ENCODE results near the gene CDCA4.
A peak's percentile ranks its signal among the peaks of the same experiment; 100 is the strongest.

CDCA4 gene

GRCh38 chr14:104969741-104970230 lies 51.1 kb downstream of the CDCA4 start:
- Histone ChIP-seq H3K4me3 (ENCODE audit: low read depth in 1 of 2, low read length in 2 of 2) (peak overlapping the region in 1 of 2 donors; percentile 73), H3K27ac (ENCODE audit: low read length) (peak overlapping the region; percentile 51)

DNA sequence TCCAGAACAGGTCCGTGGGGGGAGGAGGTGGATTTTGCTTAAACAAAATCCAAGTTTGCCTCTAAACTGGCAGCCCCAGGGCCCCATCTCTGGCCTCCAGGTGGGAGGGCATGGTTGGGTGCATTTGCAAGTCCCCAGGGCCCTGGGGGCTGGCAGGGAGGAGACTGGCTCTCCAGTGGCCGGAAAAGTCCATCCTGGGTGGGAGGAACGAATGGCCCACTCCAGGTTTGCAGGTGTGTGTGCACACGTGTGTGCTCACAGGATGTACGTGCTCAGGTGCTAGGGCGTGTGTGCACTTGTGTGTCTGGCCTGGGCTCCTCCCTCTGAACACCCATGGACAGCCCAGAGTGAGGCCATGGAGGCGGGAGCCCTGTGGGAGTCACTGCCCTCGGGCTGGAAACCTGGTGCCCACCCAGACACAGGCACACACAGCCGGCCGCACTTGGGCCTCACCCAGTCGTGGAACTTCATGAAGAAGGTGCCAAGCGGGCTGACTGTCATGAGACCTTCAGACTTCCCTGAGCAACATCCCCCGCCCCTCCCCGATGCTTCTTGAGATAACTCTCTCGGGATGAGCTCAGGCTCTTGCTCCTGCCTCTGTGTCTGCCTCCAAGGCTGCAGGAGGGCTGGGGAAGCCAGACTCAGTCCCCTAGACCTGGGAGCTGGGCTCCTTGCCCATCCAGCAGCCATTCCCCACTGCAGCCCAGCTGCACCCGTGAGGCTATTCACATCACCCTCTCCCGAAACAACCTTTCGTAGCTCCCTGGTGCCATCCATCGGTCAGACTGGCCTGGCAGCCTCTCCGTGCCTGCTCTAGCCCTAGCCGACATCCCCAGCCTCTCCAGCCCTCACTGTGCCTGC lies 52.1 kb downstream of the CDCA4 start:
- Histone ChIP-seq H3K9me3 (ENCODE audit: control insufficient read depth in 1 of 2, low read length in 2 of 2) (no peaks in the 10 kb centered on the region), H3K4me3 (ENCODE audit: low read depth in 1 of 2, low read length in 2 of 2) (peak overlapping the region; percentile 42 to 73), H3K36me3 (ENCODE audit: control insufficient read depth in 1 of 2, insufficient read depth in 2 of 2, low read length in 2 of 2) (no peaks in the 10 kb centered on the region), H3K27ac (ENCODE audit: low read length) (peak overlapping the region; percentile 23), H3K27me3 (ENCODE audit: low read depth, low read length) (no peaks in the 10 kb centered on the region), H3K4me1 (ENCODE audit: control insufficient read depth in 1 of 2, insufficient read depth in 2 of 2, low read length in 2 of 2) (peaks cover 17 to 69% of the 10 kb centered on the region in 2 donors)

More at GRCh38 chr14:104969741-104970230, 51.1 kb downstream of the CDCA4 start:
- Histone ChIP-seq H3K27me3 (ENCODE audit: low read depth, low read length) (no peaks in the 10 kb centered on the region), H3K4me1 (ENCODE audit: control insufficient read depth in 1 of 2, insufficient read depth in 2 of 2, low read length in 2 of 2) (peaks cover 24 to 78% of the 10 kb centered on the region in 2 donors), H3K36me3 (ENCODE audit: control insufficient read depth in 1 of 2, insufficient read depth in 2 of 2, low read length in 2 of 2) (no peaks in the 10 kb centered on the region), H3K9me3 (ENCODE audit: control insufficient read depth in 1 of 2, low read length in 2 of 2) (no peaks in the 10 kb centered on the region)

DNA sequence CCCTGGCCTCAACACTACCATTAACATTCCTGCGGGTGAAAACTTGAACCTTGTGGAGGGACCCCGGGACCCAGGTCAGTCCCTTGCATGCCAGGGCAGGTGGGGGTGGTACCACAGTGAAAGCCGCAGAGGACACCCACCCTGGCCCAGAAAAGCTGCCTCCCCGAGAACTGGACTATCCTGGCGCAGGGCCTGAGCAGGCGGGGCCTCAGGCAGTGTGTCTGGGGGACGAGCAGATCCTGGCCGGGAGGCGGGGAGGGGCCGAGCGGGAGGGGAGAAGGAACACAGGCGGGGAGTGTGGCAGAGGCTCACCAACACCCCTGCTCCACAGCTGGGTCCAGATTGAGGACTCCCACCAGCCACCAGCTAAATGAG lies 52.7 kb downstream of the CDCA4 start:
- no peaks in the 10 kb centered on the region for H3K9me3 ChIP-seq (ENCODE audit: control insufficient read depth in 1 of 2, low read length in 2 of 2)
- H3K27ac ChIP-seq (ENCODE audit: low read length): peak overlapping the region; percentile 23
- H3K27me3 ChIP-seq (ENCODE audit: low read depth, low read length): no peaks in the 10 kb centered on the region
- H3K4me3 ChIP-seq (ENCODE audit: low read depth in 1 of 2, low read length in 2 of 2): peak overlapping the region; percentile 42 to 73
- H3K36me3 ChIP-seq (ENCODE audit: control insufficient read depth in 1 of 2, insufficient read depth in 2 of 2, low read length in 2 of 2): no peaks in the 10 kb centered on the region
- peaks cover 17 to 62% of the 10 kb centered on the region in 2 donors for H3K4me1 ChIP-seq (ENCODE audit: control insufficient read depth in 1 of 2, insufficient read depth in 2 of 2, low read length in 2 of 2)

DNA sequence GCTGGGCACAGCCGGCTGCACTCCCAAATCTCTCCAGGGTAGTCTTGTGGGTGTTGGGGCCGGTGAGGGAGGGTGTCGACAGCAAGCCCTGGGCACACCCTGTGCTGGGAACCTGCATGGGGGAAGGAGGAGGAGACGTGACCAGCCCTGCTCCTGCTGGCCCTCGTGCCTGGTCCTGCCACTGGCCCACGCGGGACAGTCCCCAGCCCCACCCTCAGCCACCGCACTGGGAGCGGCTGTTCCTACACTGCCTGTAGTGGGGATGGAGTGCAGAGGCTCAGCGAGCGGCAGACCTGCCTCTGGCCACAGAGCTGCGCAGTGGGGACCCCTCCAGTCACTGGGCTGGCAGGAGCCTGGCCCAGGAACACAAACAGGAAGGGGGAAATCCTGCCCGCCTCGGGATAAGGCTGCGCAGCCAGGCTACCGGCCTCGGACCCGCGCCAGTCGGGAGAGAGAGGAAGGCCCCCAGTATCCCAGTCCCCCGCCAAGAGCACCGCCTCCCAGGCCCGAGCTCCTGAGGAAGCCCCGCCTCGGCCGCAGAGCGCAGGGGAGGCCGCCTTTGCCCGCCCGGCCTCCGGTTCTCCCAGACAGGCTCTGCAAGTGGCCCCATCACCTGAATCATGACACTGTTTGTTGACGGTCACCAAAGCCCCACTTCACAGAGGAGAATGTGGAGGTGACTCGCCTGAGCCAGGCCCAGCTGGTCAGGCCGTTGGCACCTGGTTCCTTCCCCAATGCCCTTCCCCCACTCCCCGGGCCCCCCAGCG lies 53.3 kb downstream of the CDCA4 start:
- H3K27ac ChIP-seq (ENCODE audit: low read length): no peak overlapping the region
- peak overlapping the region; percentile 42 to 73 for H3K4me3 ChIP-seq (ENCODE audit: low read depth in 1 of 2, low read length in 2 of 2)
- H3K27me3 ChIP-seq (ENCODE audit: low read depth, low read length): no peaks in the 10 kb centered on the region
- peaks cover 12 to 57% of the 10 kb centered on the region in 2 donors for H3K4me1 ChIP-seq (ENCODE audit: control insufficient read depth in 1 of 2, insufficient read depth in 2 of 2, low read length in 2 of 2)
- no peaks in the 10 kb centered on the region for H3K9me3 ChIP-seq (ENCODE audit: control insufficient read depth in 1 of 2, low read length in 2 of 2)
- no peaks in the 10 kb centered on the region for H3K36me3 ChIP-seq (ENCODE audit: control insufficient read depth in 1 of 2, insufficient read depth in 2 of 2, low read length in 2 of 2)

- no peak overlapping the region for H3K27ac ChIP-seq (ENCODE audit: low read length)
- H3K4me1 ChIP-seq (ENCODE audit: control insufficient read depth in 1 of 2, insufficient read depth in 2 of 2, low read length in 2 of 2): peaks cover 8 to 52% of the 10 kb centered on the region in 2 donors
- H3K27me3 ChIP-seq (ENCODE audit: low read depth, low read length): no peaks in the 10 kb centered on the region
- H3K9me3 ChIP-seq (ENCODE audit: control insufficient read depth in 1 of 2, low read length in 2 of 2): no peaks in the 10 kb centered on the region
- H3K36me3 ChIP-seq (ENCODE audit: control insufficient read depth in 1 of 2, insufficient read depth in 2 of 2, low read length in 2 of 2): no peaks in the 10 kb centered on the region
- peak overlapping the region; percentile 42 to 73 for H3K4me3 ChIP-seq (ENCODE audit: low read depth in 1 of 2, low read length in 2 of 2)
Observed at GRCh38 chr14:104966981-104967385, 53.9 kb downstream of the CDCA4 start.

DNA sequence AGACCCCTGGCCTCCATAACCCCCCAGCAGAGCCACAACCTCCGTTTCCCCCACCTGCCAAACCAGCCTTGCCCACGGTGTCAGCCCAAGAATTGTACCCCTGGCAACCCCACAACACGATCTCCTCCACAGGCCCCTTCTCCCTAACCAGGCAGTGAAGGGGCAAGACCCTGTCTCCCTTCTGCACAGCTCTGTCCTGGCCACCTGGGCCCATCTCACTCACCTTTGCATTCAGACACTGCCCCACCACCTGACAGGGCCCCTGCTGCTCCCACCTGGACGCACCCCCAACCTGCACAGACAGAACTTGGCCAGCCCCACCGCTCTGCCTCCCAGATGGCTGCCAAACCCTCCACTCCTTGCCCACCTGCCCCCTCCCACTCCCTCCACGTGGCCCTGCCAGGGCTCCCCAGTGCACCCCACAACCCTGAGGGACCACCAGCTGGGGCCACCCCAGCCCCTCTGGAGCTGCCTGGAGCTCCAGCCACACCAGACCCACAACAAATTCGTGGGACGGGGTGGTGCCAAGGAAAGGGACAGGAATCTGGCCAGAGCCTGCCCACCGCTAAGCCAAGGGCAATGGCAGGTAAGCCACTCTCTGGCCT lies 54.5 kb downstream of the CDCA4 start:
- no peaks in the 10 kb centered on the region for H3K36me3 ChIP-seq (ENCODE audit: control insufficient read depth in 1 of 2, insufficient read depth in 2 of 2, low read length in 2 of 2)
- H3K4me1 ChIP-seq (ENCODE audit: control insufficient read depth in 1 of 2, insufficient read depth in 2 of 2, low read length in 2 of 2): peaks cover 5 to 46% of the 10 kb centered on the region in 2 donors
- H3K27me3 ChIP-seq (ENCODE audit: low read depth, low read length): no peaks in the 10 kb centered on the region
- no peak overlapping the region for H3K27ac ChIP-seq (ENCODE audit: low read length)
- no peak overlapping the region for H3K4me3 ChIP-seq (ENCODE audit: low read depth in 1 of 2, low read length in 2 of 2)
- H3K9me3 ChIP-seq (ENCODE audit: control insufficient read depth in 1 of 2, low read length in 2 of 2): no peaks in the 10 kb centered on the region

DNA sequence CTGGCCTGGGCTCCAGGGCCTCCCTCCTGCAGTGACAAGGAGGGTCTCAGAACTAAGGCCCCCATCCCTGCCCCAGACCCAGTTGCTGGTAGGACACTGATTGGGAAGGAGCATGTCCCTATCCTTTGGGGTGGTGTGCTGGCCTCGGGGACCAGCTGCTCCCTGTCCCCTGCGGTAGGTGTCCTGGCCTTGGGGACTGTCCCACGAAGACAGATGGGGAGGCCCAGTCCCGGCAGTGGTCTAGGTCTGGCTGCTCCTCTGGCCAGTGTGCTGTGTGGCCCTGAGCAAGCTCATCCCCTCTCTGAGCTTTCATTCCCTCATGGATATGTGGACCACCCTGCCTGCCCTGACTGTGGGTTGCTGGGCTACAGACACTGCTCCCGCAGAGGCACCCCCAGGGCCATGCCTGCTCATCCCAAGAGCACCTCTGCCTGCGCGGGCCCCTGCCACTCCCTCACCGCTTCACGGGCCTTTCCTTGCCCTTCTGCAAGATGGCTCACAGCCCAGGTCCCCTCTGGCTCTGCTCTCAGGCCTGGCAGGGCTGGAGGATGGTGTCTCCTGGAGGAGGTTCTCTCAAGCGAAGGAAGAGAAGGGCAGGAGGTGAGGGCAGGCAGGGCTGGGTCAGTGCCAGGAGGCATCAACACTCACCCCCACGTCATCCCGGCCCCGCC lies 55.2 kb downstream of the CDCA4 start:
- no peak overlapping the region for H3K4me3 ChIP-seq (ENCODE audit: low read depth in 1 of 2, low read length in 2 of 2)
- H3K4me1 ChIP-seq (ENCODE audit: control insufficient read depth in 1 of 2, insufficient read depth in 2 of 2, low read length in 2 of 2): peaks cover 5 to 40% of the 10 kb centered on the region in 2 donors
- H3K9me3 ChIP-seq (ENCODE audit: control insufficient read depth in 1 of 2, low read length in 2 of 2): no peaks in the 10 kb centered on the region
- H3K36me3 ChIP-seq (ENCODE audit: control insufficient read depth in 1 of 2, insufficient read depth in 2 of 2, low read length in 2 of 2): no peaks in the 10 kb centered on the region
- no peak overlapping the region for H3K27ac ChIP-seq (ENCODE audit: low read length)
- H3K27me3 ChIP-seq (ENCODE audit: low read depth, low read length): no peaks in the 10 kb centered on the region

DNA sequence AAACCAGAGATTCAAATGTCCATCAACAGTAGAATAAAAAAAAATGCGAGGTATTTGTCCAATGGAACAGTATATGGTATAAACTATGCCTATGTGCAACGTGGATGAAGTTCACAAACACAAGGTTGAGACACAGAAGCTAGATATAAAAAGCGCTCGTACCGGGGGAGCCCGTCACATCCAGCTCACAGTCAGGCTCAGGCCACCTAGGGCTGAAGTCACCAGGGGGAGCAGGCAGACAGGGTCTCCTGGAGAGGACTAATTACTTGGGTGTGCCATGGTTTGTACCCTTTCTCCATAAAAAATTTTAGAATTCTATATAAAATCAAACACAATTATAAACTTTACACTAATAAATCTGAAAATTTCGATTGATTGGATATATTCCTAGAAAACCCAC lies 56.3 kb downstream of the CDCA4 start:
- Histone ChIP-seq H3K4me1 (ENCODE audit: control insufficient read depth in 1 of 2, insufficient read depth in 2 of 2, low read length in 2 of 2) (peaks cover 5 to 37% of the 10 kb centered on the region in 2 donors), H3K4me3 (ENCODE audit: low read depth in 1 of 2, low read length in 2 of 2) (no peak overlapping the region), H3K27me3 (ENCODE audit: low read depth, low read length) (no peaks in the 10 kb centered on the region), H3K9me3 (ENCODE audit: control insufficient read depth in 1 of 2, low read length in 2 of 2) (no peaks in the 10 kb centered on the region), H3K27ac (ENCODE audit: low read length) (no peak overlapping the region), H3K36me3 (ENCODE audit: control insufficient read depth in 1 of 2, insufficient read depth in 2 of 2, low read length in 2 of 2) (no peaks in the 10 kb centered on the region)
